AG04449 (cell line): ENCODE measurements around the gene HEXB.

Experiments used
- CTCF ChIA-PET: fragments of 350-600 bp; formaldehyde crosslinking; extraction: SDS; loops from one replicate; lab custom pipeline; 2021; ENCODE audit warnings: antibody characterized with exemption; lab: Yijun Ruan, JAX
- POLR2A ChIA-PET: fragments of 400-600, 350-600 bp; formaldehyde crosslinking; extraction: SDS; loops from one replicate; lab custom pipeline; 2020; ENCODE audit warnings: antibody characterized with exemption, inconsistent platforms; lab: Yijun Ruan, JAX
- DNase-seq: peaks from one replicate; pipeline ENCODE4 v3.0.0-alpha.2; 2010; ENCODE audit warnings: low read depth, low spot score
- H3K4me3 ChIP-seq: 2 replicates; pipeline ENCODE4 v1.5.1; 2011; ENCODE audit warnings: low read depth, mild to moderate bottlenecking, control low read depth, low read length
- CTCF ChIP-seq: IDR thresholded peaks from one replicate; pipeline ENCODE4 v1.5.1; 2011; ENCODE audit warnings: mild to moderate bottlenecking, moderate library complexity, low read length, control low read depth, inconsistent platforms; ENCODE audit not compliant: insufficient read depth; ENCODE audit errors: missing control alignments

Gene HEXB

GRCh38 chr5:74660873-74661272, 24.2 kb upstream of the HEXB start:
- POLR2A ChIA-PET, result no interaction called here
- CTCF ChIA-PET, result interaction anchor here (0.6 to 6.5 kb wide), 4 partner anchors 12 to 331 kb away, joined by 3 to 40 read pairs (median 20); no protein-coding TSS in a partner anchor
- H3K4me3 ChIP-seq, result no peak overlapping the region
- DNase-seq, result no peak
- no peak for TF ChIP-seq CTCF

GRCh38 chr5:74664551-74664950, 20.5 kb upstream of the HEXB start:
- ChIA-PET POLR2A (no interaction called here), CTCF (interaction anchor here (0.6 to 1.8 kb wide), 3 partner anchors 9 to 119 kb away, joined by 3 to 6 read pairs (median 6); no protein-coding TSS in a partner anchor)
- no peak for TF ChIP-seq CTCF
- no peak for DNase-seq
- H3K4me3 ChIP-seq, result no peak overlapping the region

GRCh38 chr5:74665273-74665672, 19.8 kb upstream of the HEXB start:
- CTCF ChIA-PET, result interaction anchor here (0.6 to 1.9 kb wide), 6 partner anchors 8 to 815 kb away, joined by 3 to 6 read pairs (median 4); no protein-coding TSS in a partner anchor
- DNase-seq, result no peak
- POLR2A ChIA-PET, result no interaction called here
- no peak overlapping the region for H3K4me3 ChIP-seq
- no peak for TF ChIP-seq CTCF

GRCh38 chr5:74665816-74666215, 19.2 kb upstream of the HEXB start:
- no peak for TF ChIP-seq CTCF
- DNase-seq, result no peak
- ChIA-PET CTCF (interaction anchor here (0.6 to 1.9 kb wide), 4 partner anchors 7 to 814 kb away, joined by 3 to 6 read pairs (median 4); no protein-coding TSS in a partner anchor), POLR2A (no interaction called here)
- H3K4me3 ChIP-seq, result no peak overlapping the region

GRCh38 chr5:74667396-74667795, 17.6 kb upstream of the HEXB start:
- TF ChIP-seq CTCF, result no peak
- no peak for DNase-seq
- H3K4me3 ChIP-seq, result no peak overlapping the region
- CTCF ChIA-PET, result interaction anchor here (1.2 kb wide), 2 partner anchors 13 to 252 kb away, joined by 3 to 6 read pairs; no protein-coding TSS in a partner anchor
- POLR2A ChIA-PET, result no interaction called here

- TF ChIP-seq CTCF, result no peak
These were observed 15.2 kb upstream of the HEXB start for GRCh38 chr5:74669821-74670220.

More at GRCh38 chr5:74669821-74670220, 15.2 kb upstream of the HEXB start:
- POLR2A ChIA-PET, result no interaction called here
- no peak for DNase-seq
- CTCF ChIA-PET, result no interaction called here
- H3K4me3 ChIP-seq, result no peak overlapping the region
